Stimulated activated effector memory CD8-positive, alpha-beta T cell treated with anti-CD3 and anti-CD28 coated beads, Interleukin-12 subunit alpha, Interleukin-12 subunit beta, amount 100 ng/mL, for 72 hours (primary cell): ENCODE data around the gene HDDC3.
A peak's percentile ranks its signal among the peaks of the same experiment; 100 is the strongest.

Experiments
- ATAC-seq: fragments of 150-1000 bp; cut with Tn5 transposase; 2 replicates; pipeline ENCODE4 v1.10.0; 2021
- DNase-seq, 2 donors: peaks; one replicate each; pipeline ENCODE4 v3.0.0; 2021 to 2022; ENCODE audit warnings: low spot score in 2 of 2
- H3K27ac Mint-ChIP-seq: one replicate; pipeline ENCODE4 v1.8.0; 2022; ENCODE audit warnings: mild to moderate bottlenecking, mixed read lengths
- H3K36me3 Mint-ChIP-seq: one replicate; pipeline ENCODE4 v1.8.0; 2022; ENCODE audit warnings: mild to moderate bottlenecking, mixed read lengths
- H3K4me1 Mint-ChIP-seq: one replicate; pipeline ENCODE4 v1.8.0; 2022; ENCODE audit warnings: mixed read lengths
- H3K4me3 Mint-ChIP-seq: one replicate; pipeline ENCODE4 v1.8.0; 2022; ENCODE audit warnings: mild to moderate bottlenecking, mixed read lengths
- H3K9me3 Mint-ChIP-seq: one replicate; pipeline ENCODE4 v1.8.0; 2022; ENCODE audit warnings: mixed read lengths

HDDC3 gene

GRCh38 chr15:90884719-90885431 lies 47.5 kb downstream of the HDDC3 start:
- Mint-ChIP-seq H3K36me3 (peaks cover 96% of the 10 kb centered on the region), H3K27ac (peak overlapping the region; percentile 72), H3K9me3 (no peaks in the 10 kb centered on the region), H3K4me1 (peaks cover 72% of the 10 kb centered on the region), H3K4me3 (peak overlapping the region; percentile 36)
- ATAC-seq: peak; percentile 2
- DNase-seq: no peak

GRCh38 chr15:90883976-90884718 lies 48.2 kb downstream of the HDDC3 start, which contains the start of gene FES:
Gene FES, plus strand, starts transcription at chr15:90884504. Its CDS starts 542 bp downstream, at chr15:90885046.
- peaks cover 97% of the 10 kb centered on the region for H3K36me3 Mint-ChIP-seq
- H3K9me3 Mint-ChIP-seq: no peaks in the 10 kb centered on the region
- H3K27ac Mint-ChIP-seq: peak within 1 kb of the TSS; percentile 81
- peak within 1 kb of the TSS; percentile 36 for H3K4me3 Mint-ChIP-seq
- DNase-seq: no peak
- ATAC-seq: peak; percentile 2
- H3K4me1 Mint-ChIP-seq: peaks cover 72% of the 10 kb centered on the region

- Mint-ChIP-seq H3K36me3 (peaks cover 97% of the 10 kb centered on the region), H3K9me3 (no peaks in the 10 kb centered on the region), H3K4me1 (peaks cover 68% of the 10 kb centered on the region), H3K4me3 (peak overlapping the region; percentile 9), H3K27ac (peak overlapping the region; percentile 81)
- ATAC-seq (peak; percentile 2), DNase-seq (no peak)
Observed at GRCh38 chr15:90883526-90883975, 48.8 kb downstream of the HDDC3 start.

GRCh38 chr15:90882781-90883525 lies 49.4 kb downstream of the HDDC3 start:
- Mint-ChIP-seq H3K36me3 (peaks cover 97% of the 10 kb centered on the region), H3K4me1 (peaks cover 63% of the 10 kb centered on the region), H3K4me3 (peak overlapping the region; percentile 9)

GRCh38 chr15:90881978-90882721 lies 50.2 kb downstream of the HDDC3 start:
- Mint-ChIP-seq H3K9me3 (no peaks in the 10 kb centered on the region), H3K4me3 (no peak overlapping the region), H3K36me3 (peaks cover 97% of the 10 kb centered on the region), H3K4me1 (peaks cover 60% of the 10 kb centered on the region), H3K27ac (peak overlapping the region; percentile 81)
- DNase-seq: no peak
- ATAC-seq: no peak

More at GRCh38 chr15:90882781-90883525, 49.4 kb downstream of the HDDC3 start:
- no peaks in the 10 kb centered on the region for H3K9me3 Mint-ChIP-seq
- peak overlapping the region; percentile 81 for H3K27ac Mint-ChIP-seq
- ATAC-seq (peak; percentile 9), DNase-seq (no peak)

- Mint-ChIP-seq H3K36me3 (peaks cover 98% of the 10 kb centered on the region), H3K4me3 (no peak overlapping the region), H3K4me1 (peaks cover 64% of the 10 kb centered on the region), H3K9me3 (no peaks in the 10 kb centered on the region), H3K27ac (peak overlapping the region; percentile 81)
- DNase-seq: no peak
- no peak for ATAC-seq
Observed at GRCh38 chr15:90881181-90881977, 51.0 kb downstream of the HDDC3 start.

- Mint-ChIP-seq H3K36me3 (peaks cover 99% of the 10 kb centered on the region), H3K4me3 (no peak overlapping the region), H3K9me3 (no peaks in the 10 kb centered on the region), H3K27ac (no peak overlapping the region), H3K4me1 (peaks cover 63% of the 10 kb centered on the region)
- ATAC-seq (no peak), DNase-seq (no peak)
Observed at GRCh38 chr15:90880381-90881145, 51.8 kb downstream of the HDDC3 start.
